ENCODE measurements around the gene LCE3A.

GRCh38 chr1:152582647-152583046 lies 40.3 kb downstream of the LCE3A start:
- TF ChIP-seq POLR2A (IDR thresholded peaks at IDR 0.05; ENCODE audit: control extremely low read depth in 1 of 2, low read depth in 2 of 2, low read length in 2 of 2) (no peak), CTCF (IDR thresholded peaks at IDR 0.05; ENCODE audit: control extremely low read depth in 1 of 3, insufficient read depth in 1 of 3, low read depth in 1 of 3, low read length in 3 of 3) (no peak), CEBPB (IDR thresholded peaks at IDR 0.05; ENCODE audit: low read depth, low read length) (no peak), KDM1A (IDR thresholded peaks at IDR 0.05; ENCODE audit: borderline replicate concordance, low read length) (no peak), RBBP5 (IDR thresholded peaks at IDR 0.05; ENCODE audit: borderline replicate concordance, low read depth, low read length) (no peak), EGR1 (IDR thresholded peaks at IDR 0.05; ENCODE audit: borderline replicate concordance, low read depth, low read length) (no peak), RNF2 (IDR thresholded peaks at IDR 0.05; ENCODE audit: borderline replicate concordance, low read depth, low read length, missing control alignments, poor library complexity, severe bottlenecking) (no peak), GABPA (IDR thresholded peaks at IDR 0.05; ENCODE audit: borderline replicate concordance, insufficient read depth, low read length) (no peak), POU5F1 (IDR thresholded peaks at IDR 0.05; ENCODE audit: low read depth, low read length) (no peak), SRF (IDR thresholded peaks at IDR 0.05; ENCODE audit: low read depth, low read length) (no peak), EZH2 (IDR thresholded peaks at IDR 0.05; ENCODE audit: low read depth, low read length, severe bottlenecking) (no peak), RXRA (IDR thresholded peaks at IDR 0.05; ENCODE audit: insufficient read depth, low read depth, low read length) (no peak), EP300 (IDR thresholded peaks at IDR 0.05; ENCODE audit: borderline replicate concordance in 1 of 2, low read depth in 2 of 2, low read length in 2 of 2) (no peak)
- TF ChIP-seq, protein P1, sequence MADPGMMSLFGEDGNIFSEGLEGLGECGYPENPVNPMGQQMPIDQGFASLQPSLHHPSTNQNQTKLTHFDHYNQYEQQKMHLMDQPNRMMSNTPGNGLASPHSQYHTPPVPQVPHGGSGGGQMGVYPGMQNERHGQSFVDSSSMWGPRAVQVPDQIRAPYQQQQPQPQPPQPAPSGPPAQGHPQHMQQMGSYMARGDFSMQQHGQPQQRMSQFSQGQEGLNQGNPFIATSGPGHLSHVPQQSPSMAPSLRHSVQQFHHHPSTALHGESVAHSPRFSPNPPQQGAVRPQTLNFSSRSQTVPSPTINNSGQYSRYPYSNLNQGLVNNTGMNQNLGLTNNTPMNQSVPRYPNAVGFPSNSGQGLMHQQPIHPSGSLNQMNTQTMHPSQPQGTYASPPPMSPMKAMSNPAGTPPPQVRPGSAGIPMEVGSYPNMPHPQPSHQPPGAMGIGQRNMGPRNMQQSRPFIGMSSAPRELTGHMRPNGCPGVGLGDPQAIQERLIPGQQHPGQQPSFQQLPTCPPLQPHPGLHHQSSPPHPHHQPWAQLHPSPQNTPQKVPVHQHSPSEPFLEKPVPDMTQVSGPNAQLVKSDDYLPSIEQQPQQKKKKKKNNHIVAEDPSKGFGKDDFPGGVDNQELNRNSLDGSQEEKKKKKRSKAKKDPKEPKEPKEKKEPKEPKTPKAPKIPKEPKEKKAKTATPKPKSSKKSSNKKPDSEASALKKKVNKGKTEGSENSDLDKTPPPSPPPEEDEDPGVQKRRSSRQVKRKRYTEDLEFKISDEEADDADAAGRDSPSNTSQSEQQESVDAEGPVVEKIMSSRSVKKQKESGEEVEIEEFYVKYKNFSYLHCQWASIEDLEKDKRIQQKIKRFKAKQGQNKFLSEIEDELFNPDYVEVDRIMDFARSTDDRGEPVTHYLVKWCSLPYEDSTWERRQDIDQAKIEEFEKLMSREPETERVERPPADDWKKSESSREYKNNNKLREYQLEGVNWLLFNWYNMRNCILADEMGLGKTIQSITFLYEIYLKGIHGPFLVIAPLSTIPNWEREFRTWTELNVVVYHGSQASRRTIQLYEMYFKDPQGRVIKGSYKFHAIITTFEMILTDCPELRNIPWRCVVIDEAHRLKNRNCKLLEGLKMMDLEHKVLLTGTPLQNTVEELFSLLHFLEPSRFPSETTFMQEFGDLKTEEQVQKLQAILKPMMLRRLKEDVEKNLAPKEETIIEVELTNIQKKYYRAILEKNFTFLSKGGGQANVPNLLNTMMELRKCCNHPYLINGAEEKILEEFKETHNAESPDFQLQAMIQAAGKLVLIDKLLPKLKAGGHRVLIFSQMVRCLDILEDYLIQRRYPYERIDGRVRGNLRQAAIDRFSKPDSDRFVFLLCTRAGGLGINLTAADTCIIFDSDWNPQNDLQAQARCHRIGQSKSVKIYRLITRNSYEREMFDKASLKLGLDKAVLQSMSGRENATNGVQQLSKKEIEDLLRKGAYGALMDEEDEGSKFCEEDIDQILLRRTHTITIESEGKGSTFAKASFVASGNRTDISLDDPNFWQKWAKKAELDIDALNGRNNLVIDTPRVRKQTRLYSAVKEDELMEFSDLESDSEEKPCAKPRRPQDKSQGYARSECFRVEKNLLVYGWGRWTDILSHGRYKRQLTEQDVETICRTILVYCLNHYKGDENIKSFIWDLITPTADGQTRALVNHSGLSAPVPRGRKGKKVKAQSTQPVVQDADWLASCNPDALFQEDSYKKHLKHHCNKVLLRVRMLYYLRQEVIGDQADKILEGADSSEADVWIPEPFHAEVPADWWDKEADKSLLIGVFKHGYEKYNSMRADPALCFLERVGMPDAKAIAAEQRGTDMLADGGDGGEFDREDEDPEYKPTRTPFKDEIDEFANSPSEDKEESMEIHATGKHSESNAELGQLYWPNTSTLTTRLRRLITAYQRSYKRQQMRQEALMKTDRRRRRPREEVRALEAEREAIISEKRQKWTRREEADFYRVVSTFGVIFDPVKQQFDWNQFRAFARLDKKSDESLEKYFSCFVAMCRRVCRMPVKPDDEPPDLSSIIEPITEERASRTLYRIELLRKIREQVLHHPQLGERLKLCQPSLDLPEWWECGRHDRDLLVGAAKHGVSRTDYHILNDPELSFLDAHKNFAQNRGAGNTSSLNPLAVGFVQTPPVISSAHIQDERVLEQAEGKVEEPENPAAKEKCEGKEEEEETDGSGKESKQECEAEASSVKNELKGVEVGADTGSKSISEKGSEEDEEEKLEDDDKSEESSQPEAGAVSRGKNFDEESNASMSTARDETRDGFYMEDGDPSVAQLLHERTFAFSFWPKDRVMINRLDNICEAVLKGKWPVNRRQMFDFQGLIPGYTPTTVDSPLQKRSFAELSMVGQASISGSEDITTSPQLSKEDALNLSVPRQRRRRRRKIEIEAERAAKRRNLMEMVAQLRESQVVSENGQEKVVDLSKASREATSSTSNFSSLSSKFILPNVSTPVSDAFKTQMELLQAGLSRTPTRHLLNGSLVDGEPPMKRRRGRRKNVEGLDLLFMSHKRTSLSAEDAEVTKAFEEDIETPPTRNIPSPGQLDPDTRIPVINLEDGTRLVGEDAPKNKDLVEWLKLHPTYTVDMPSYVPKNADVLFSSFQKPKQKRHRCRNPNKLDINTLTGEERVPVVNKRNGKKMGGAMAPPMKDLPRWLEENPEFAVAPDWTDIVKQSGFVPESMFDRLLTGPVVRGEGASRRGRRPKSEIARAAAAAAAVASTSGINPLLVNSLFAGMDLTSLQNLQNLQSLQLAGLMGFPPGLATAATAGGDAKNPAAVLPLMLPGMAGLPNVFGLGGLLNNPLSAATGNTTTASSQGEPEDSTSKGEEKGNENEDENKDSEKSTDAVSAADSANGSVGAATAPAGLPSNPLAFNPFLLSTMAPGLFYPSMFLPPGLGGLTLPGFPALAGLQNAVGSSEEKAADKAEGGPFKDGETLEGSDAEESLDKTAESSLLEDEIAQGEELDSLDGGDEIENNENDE (IDR thresholded peaks at IDR 0.05; ENCODE audit: insufficient replicate concordance, low read length) = no peak

Data from H1 (cell line).